Effector CD4-positive, alpha-beta T cell (primary cell): ENCODE measurements around the gene ZNF320.
A peak's percentile ranks its signal among the peaks of the same experiment; 100 is the strongest.
"Not testable (repeated sequence)": the region's sequence is repeated elsewhere in the genome, so short reads cannot be mapped to it uniquely, and the experiment has no call there.

Source experiments
- DNase-seq: peaks from one replicate; pipeline ENCODE4 v3.0.0-alpha.2; 2020
- total RNA-seq: gene quantifications from one replicate; lab custom pipeline; 2026; lab: John Stamatoyannopoulos, UW

Gene ZNF320
- 9.8 reads per million, percentile 31 among the genes with 10 or more reads in this experiment for total RNA-seq

DNA sequence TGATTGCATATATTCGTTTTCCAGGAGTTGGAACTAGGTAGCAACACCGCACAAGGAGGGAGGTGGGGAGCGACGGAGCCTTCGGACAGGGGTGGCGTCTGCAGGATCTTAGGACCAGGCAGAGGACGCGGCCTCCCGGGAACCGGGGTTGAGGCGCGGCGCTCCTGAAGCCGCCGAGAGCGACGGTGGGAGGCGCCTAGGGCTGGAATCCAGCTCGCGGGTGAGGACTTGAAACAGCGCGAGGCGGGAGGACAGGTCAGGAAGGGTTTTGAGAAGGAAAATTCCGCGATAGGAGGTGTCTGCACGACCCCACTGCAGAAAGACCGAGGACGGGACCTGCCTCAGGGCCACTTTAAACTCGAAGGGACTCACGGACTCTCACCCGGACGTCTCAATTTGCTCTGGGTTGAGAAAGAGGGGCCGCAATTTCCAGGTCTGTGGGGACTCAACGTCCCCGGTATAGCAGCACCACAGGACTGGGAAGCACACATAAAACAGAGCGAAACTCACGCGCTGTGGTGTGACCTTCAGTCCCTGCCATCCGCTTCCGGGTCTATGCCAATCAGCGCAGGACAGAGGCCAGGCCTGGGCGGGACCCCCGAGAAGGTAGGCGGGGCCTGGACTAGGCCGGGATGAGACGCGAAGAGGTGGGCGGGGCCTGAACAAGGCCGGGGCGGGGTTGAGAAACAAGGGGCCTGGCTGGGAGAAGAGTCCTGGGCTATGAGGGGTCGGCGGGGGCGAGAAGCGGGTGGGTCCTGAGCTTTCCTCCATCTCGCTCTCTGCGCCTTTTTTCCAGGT, at the start of gene ZNF320:
ZNF320 (minus strand) TSS at position 498 of the 798 bp plus-strand sequence. CDS start 7,380 bp downstream, outside the sequence.
- DNase-seq, result peak; percentile 85

DNA sequence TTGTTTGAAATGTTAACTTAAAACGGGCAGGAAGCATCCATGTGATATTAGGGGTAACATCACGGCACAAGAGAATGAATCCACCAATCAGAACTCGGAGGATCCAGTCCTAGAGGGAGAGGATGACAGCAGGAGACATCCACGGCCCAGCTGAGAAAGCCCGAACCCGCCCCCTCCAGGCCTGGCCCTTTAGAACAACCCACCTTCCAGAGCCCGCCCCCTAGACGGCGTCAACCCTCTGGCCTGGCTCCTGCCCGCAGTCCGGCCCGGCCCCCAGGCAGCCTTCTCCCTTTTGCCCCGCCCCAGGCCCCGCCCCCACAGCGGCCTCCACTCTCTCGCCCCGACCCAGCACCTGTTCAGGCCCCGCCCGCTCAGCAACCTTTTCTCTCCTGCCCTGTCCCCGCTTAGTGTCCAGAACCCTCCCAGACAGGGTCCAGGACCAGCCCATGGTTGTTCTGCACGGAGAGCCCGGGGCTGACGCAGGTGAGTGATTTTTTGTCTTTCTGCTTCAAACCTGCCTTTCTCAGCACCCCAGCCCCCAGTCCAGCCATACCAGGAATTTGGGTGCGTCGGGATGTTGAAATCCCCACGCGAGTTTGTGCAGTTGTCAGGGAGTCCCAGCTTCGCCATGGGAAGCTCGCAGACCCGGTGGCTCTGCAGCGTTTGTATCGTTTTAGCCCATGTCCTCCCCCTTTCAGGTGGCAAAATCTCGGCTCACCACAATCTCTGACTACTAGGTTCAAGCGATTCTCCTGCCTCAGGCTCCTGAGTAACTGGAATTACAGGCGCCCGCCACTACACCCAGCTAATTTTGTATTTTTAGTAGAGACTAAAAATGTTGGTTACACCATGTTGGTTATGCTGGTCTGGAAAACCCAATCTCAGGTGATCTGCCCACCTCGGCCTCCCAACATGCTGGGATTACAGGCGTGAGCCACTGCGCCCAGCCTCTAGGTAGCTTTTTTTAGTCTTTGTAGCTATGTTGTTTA, 49.2 kb upstream of the ZNF320 start:
- DNase-seq, result no peak

DNA sequence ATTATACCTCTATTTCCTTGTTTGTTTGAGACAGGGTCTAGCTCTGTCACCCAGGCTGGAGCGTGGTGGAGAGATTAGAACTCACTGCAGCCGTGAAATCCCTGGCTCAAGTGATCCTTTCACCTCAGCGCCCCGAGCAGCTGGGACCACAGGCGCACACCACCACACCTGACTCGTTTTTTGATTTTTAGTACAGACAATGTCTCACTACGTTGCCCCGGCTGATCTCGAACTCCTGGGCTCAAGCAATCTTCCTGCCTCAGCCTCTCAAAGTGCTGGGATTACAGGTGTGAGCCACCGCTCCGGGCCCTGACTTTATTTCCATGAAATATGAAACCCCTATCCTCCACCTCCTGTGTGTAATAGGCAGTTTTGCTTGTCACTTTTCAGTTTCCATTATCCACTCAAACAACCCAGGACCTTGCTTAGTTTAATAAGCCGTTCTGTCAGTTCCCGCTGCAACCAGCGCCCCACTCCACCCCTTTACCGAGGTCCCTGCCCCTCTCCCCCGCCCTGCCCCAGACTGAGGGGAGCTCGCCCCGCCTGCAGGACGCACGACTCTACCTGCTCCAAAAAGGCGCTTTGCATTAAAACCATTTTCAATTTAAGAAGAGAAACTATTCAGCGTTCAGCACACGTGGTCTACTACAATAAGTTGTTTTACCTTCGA, 48.4 kb upstream of the ZNF320 start:
- no peak for DNase-seq

DNA sequence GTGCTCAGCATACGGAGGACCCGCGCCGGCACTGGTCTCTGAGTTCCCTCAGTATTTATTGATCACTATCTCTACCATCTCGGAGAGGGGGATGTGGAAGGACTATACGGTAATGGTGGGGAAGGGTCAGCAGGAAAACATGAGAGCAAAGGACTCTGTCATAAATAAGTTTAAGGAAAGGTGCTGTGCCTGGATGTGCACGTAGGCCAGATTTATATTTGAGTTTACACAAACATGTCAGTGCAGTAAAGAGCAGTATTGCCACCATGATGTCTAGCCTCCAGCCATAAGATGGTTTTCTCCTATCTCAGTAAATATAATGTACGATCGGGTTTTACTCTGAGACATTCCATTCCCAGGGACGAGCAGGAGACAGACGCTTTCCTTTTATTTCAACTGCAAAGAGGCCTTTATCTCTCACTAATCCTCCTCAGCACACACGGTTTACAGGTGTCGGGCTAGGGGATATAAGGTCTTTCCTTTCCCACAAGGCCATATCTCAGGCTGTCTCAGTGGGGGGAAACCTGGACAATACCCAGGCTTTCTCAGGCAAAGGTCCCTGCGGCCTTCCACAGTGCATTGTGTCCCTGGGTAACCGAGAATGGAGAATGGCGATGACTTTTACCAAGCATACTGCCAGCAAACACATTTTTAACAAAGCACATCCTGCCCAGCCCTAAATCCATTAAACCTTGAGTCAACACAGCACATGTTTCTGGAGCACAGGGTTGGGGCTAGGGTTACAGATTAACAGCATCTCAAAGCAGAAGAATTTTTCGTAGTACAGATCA, 47.5 kb upstream of the ZNF320 start:
- not testable (repeated sequence) for DNase-seq

DNA sequence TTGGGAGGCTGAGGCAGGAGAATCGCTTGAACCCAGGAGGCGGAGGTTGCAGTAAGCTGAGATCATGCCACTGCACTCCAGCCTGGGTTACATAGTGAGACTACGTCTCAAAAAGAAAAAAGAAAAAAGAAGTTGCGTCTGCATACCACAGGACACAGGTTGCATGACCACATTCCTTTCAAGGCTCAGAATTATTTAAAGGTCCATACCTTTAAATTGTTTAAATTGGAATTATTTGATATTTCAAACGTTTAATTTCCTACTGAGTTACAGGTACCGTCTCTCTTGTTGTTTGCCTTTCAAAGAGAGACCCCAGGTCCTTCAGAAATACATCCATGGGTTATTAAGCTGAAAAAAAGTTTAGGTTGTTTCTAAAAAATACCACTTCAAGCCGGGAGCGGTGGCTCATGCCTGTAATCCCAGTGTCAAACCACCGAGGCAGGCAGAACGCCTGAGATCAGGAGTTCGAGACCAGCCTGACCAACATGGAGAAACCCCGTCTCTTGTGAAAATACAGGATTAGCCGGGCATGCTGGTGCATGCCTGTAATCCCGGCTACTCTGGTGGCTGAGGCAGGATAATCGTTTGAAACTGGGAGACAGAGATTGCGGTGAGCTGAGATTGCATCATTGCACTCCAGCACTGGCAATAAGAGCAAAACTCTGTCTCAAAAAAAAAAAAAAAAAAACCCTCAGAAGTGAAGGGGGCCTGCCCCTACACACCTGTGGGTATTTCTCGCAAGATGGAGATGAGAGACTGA, 46.6 kb upstream of the ZNF320 start:
- DNase-seq, result no peak

GRCh38 chr19:52943134-52943883, 45.9 kb upstream of the ZNF320 start:
- no peak for DNase-seq

DNA sequence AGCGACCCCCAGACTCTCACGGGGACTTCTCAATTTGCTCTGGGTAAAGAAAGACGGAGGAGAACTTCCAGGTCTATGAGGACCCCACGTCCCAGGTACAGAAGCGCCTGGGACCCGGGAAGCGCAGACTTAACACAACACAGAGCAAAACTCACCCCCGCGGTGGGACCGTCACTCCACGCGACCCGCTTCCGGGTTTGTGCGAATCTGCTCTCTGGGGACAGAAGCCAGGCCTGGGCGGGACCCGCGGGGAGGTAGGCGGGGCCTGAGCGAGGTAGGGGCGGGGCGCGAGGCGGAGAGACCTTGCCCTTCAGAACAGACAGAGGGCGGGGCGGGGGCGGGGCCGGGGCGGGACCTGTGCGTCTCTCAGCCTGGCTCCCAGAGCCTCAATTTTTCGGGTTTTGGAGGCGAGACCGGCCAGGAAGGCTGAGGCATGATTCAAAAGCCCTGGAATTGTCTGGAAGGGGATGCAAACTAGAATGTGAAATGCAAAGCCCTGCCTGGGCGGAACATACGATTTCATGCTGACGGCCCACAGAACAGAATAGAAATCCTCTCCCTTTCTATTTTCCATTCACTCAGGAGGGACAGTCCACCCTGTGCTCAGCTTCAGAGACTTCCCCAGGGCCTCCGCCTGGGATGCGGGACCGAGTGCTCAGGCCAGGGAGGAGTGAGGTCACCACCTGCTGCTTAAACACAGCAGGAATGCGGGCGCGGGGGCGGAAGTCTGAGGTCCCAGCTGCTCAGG, 45.1 kb upstream of the ZNF320 start:
- peak; percentile 91 for DNase-seq

DNA sequence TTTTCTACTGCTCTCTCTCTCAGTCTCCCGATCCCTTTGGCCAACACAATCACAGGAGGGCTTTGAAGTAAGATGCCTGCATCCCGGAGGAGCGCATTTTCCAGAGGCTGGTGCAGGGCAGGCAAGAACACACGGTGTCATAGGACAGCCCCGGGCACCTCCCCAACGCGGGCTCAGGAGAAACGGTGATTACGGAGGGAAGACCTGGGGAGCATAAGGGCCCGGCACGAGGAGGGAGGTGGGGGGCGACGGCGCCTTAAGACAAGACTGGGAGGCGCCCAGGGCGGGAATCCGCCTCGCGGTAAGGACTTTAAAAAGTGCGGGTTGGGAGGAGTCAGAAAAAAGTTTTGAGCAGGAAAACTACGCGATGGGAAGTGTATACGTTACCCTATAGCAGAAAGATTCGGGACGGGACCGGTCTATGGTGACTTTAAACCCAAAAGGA, 44.5 kb upstream of the ZNF320 start:
- no peak for DNase-seq

DNA sequence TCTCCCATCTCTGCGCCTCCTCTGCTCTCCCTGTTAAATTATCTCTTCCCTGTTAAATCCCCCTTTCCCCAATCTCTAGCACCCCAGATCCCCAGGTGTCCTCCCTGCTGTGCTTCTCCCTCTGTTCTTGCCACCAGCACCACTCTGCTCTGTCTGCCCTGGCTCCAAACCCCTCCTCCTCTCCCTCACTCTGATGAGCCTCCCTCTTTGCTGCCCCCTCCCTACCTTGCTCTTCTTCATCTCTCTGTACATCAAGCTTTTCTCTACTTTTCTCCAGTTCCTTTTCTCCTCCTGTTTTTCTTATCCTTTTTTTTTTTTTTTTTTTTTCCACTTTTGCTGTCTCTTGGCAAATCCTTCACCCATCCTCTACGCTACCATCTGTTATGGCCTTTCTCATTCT, 44.1 kb upstream of the ZNF320 start:
- not testable (repeated sequence) for DNase-seq

GRCh38 chr19:52940905-52941304, 43.5 kb upstream of the ZNF320 start:
- not testable (repeated sequence) for DNase-seq

GRCh38 chr19:52938761-52939160, 41.3 kb upstream of the ZNF320 start:
- no peak for DNase-seq

GRCh38 chr19:52936954-52937325, 39.5 kb upstream of the ZNF320 start:
- no peak for DNase-seq

GRCh38 chr19:52936151-52936953, 38.9 kb upstream of the ZNF320 start:
- DNase-seq, result no peak

DNA sequence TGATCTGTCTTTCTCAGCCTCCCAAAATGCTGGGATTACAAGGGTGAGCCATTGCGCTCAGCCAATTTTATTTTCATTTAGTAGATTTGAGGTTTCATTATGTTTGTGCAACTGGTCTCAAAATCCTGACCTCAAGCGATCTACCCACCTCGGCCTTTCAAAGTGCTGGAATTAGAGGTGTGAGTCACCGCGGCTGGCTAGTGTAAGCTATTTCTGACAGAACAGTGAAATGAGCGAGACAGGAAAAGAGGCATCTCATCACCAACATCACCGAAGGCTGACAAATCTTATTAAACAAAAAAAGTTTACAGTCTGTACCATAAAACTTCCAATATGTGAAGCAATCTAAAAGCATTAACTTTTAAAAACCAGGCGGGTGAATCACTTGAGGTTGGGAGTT, 38.0 kb upstream of the ZNF320 start:
- no peak for DNase-seq

GRCh38 chr19:52924641-52925040, 27.2 kb upstream of the ZNF320 start:
- DNase-seq, result not testable (repeated sequence)

DNA sequence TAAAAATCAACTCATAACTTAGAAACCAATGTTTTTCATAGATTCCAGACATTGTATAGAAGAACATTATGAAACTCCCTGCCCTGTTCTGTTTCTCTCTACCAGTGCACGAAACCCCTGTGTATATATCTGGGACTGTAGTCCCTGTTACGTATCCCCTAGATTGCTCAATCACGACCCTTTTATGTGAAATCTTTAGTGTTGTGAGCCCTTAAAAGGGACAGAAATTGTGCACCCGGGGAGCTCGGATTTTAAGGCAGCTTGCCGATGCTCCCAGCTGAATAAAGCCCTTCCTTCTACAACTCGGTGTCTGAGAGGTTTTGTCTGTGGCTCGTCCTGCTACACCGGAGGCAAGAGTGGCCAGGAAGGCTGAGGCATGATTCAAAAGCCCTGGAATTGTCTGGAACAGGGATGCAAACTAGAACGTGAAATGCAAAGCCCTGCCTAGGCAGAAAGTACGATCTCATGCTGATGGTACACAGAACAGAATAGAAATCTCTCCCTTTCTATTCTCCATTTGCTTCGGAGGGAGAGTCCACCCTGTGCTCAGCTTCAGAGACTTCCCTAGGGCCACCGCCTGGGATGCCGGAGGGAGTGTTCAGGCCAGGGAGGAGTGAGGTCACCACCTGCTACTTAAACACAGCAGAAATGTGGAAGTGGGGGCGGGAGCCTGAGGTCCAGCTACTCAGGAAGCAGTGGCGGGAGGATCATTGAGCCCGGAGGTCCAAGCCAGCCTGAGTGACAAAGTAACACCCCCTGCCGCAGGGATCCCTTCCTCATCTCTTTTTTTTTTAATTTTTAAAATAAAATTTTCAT, 26.6 kb upstream of the ZNF320 start:
- no peak for DNase-seq

DNA sequence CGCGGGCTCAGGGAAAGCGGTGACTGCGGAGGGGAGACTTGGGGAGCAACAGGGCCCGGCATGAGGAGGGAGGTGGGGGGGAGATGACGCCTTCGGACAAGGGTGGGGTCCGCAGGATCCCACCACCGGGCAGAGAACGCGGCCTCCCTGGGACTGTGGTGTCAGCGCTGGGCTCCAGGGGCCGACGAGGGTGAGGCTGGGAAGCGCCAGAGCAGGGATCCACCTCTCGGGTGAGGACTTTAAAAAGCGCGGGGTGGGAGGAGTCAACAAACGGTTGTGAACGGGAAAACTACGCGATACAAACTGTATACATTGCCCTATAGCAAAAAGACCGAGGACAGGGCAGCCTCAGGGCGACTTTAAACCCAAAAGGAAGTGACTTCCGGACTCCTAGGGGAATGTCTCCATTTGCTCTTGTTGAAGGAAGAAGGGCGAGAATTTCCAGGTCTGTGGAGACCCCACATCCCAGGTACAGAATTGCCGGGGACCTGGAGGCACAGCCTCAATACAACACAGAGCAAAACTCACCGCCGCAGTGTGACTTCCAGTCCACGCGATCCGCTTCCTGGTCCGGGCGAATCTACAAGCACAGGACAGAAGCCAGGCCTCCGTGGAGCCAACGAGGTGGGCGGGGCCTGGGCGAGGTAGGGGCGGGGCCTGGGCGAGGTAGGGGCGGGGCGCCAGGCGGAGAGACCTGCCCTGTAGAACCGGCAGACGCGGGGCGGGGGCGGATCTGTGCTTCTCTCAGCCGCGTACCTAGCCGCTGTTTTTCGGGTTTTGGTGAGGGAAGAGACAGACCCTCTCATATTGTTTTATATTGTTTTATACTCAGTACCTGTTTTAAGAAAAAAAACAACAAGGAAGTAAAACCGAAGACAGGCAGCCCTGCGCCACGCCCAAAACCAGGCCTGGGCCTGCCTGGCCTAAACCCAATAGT, 25.7 kb upstream of the ZNF320 start, which contains the start of gene ZNF888:
ZNF888 (minus strand) TSS at position 588 of the 937 bp plus-strand sequence. CDS start 5,555 bp downstream, outside the sequence.
- DNase-seq, result peak; percentile 80
